Breast epithelium (tissue), 3 donors: ENCODE data around the gene COL25A1.

Source experiments
- CTCF ChIP-seq, 3 donors: fragments of 450-650 bp; IDR thresholded peaks; one replicate each; pipeline ENCODE4 v1.5.1; 2016 to 2017; ENCODE audit warnings: antibody characterized with exemption in 3 of 3, mild to moderate bottlenecking in 3 of 3, moderate library complexity in 3 of 3
- POLR2A ChIP-seq: fragments of 450-650 bp; IDR thresholded peaks from one replicate; pipeline ENCODE4 v1.6.1; 2016; ENCODE audit warnings: antibody characterized with exemption, mild to moderate bottlenecking, moderate library complexity

DNA sequence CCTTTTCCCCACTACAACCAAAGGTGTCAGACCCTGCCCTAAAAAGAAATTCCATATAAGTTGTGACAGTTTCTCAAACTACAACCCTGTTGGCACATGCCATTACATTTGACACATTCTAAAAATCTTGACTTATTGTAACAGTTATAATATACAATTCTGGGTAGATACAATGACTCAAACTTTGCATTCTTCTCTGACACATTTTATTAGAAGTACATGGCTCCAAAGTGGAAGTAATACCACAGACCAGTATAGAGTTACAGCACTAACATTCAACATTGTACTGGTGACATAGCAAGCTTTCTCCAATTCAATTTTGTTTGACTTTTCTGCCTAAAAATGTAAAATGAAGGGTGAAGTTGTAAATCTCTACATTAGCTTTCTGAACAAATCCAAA, 343.0 kb downstream of the COL25A1 start:
- TF ChIP-seq POLR2A (no peak), CTCF (IDR thresholded peaks at IDR 0.05) (no peak)
